Karpas-422 (cell line): ENCODE measurements around the gene CASZ1. TPM values are rescaled to one million over a fixed set of nuclear protein-coding genes. Genes with fewer than 3 reads are reported as not detected.

Experiments used
- DNase-seq: peaks from one replicate; pipeline ENCODE4 v3.0.0-alpha.2; 2015
- H2AFZ ChIP-seq: fragments of 200-600 bp; sonication (generic); 2 replicates; pipeline ENCODE4 v1.6.1; 2014; ENCODE audit warnings: antibody characterized with exemption, low read length, mixed read lengths
- H3K27ac ChIP-seq: fragments of 200-600 bp; sonication (generic); 2 replicates; pipeline ENCODE4 v1.5.1; 2014; ENCODE audit warnings: mild to moderate bottlenecking, low read length, moderate library complexity
- H3K27me3 ChIP-seq: fragments of 200-600 bp; sonication (generic); 2 replicates; pipeline ENCODE4 v1.6.1; 2014; ENCODE audit warnings: low read length, mixed read lengths
- H3K36me3 ChIP-seq: fragments of 200-600 bp; sonication (generic); 2 replicates; pipeline ENCODE4 v1.6.1; 2014; ENCODE audit warnings: low read length, mixed read lengths; ENCODE audit not compliant: insufficient read depth
- H3K4me1 ChIP-seq: fragments of 200-600 bp; sonication (generic); 2 replicates; pipeline ENCODE4 v1.6.1; 2014; ENCODE audit warnings: mild to moderate bottlenecking, low read length, mixed read lengths
- H3K4me2 ChIP-seq: fragments of 200-600 bp; sonication (generic); 2 replicates; pipeline ENCODE4 v1.6.1; 2014; ENCODE audit warnings: low read length, low read depth, mild to moderate bottlenecking; ENCODE audit not compliant: poor library complexity, severe bottlenecking
- H3K4me3 ChIP-seq: fragments of 200-600 bp; sonication (generic); 2 replicates; pipeline ENCODE4 v1.5.1; 2014; ENCODE audit warnings: mild to moderate bottlenecking, antibody characterized with exemption, low read length, mixed read lengths
- H3K79me2 ChIP-seq: fragments of 200-600 bp; sonication (generic); 2 replicates; pipeline ENCODE4 v1.6.1; 2014; ENCODE audit warnings: mild to moderate bottlenecking, low read length, mixed read lengths
- H3K9ac ChIP-seq: fragments of 200-600 bp; sonication (generic); 2 replicates; pipeline ENCODE4 v1.6.0; 2014; ENCODE audit warnings: low read length
- H3K9me2 ChIP-seq: fragments of 200-600 bp; sonication (generic), shearing (Covaris generic); replicated peaks from 2 replicates; pipeline ENCODE4 v1.6.0; 2014; ENCODE audit warnings: mild to moderate bottlenecking, low read length, moderate library complexity; ENCODE audit not compliant: insufficient read depth
- H3K9me3 ChIP-seq: fragments of 300-700, 200-600 bp; sonication (generic); 2 replicates; pipeline ENCODE4 v1.6.1; 2014; ENCODE audit warnings: low read length, mixed read lengths
- H4K20me1 ChIP-seq: fragments of 200-600 bp; sonication (generic); 2 replicates; pipeline ENCODE4 v1.6.1; 2014; ENCODE audit warnings: mild to moderate bottlenecking, antibody characterized with exemption, low read length, low read depth; ENCODE audit not compliant: insufficient read depth
- small RNA-seq: library from RNA; depleted of rRNA; stranded (forward); fragments of <200 nt; gene quantifications from one replicate; pipeline ENCODE3, GENCODE V24; 2014
- total RNA-seq: library from RNA; depleted of rRNA; stranded (reverse); fragments of >200 nt; shearing (Covaris generic); gene quantifications from 2 replicates; pipeline ENCODE4 v1.2.3, GENCODE V29; 2014; ENCODE audit warnings: low replicate concordance; rRNA removed

CASZ1 gene
- total RNA-seq, 1 experiment from 2014 or later = 1.3 TPM

GRCh38 chr1:10594595-10595223, 201.7 kb downstream of the CASZ1 start:
- Histone ChIP-seq H3K27ac (peak overlapping the region; percentile 64), H3K4me3 (peak overlapping the region; percentile 48; the same call in 1 of the 2 replicates), H3K4me2 (peak overlapping the region; percentile 61), H3K27me3 (no peaks in the 10 kb centered on the region), H3K9me3 (no peaks in the 10 kb centered on the region), H3K36me3 (no peaks in the 10 kb centered on the region), H3K9me2 (no peaks in the 10 kb centered on the region), H3K79me2 (peaks cover 31% of the 10 kb centered on the region), H3K4me1 (peaks cover 29% of the 10 kb centered on the region), H2AFZ (peak overlapping the region; percentile 38; the same call in 1 of the 2 replicates), H3K9ac (peak overlapping the region; percentile 58), H4K20me1 (no peaks in the 10 kb centered on the region)
- DNase-seq = peak; percentile 49

- peak overlapping the region; percentile 58 for H3K9ac ChIP-seq
- peak overlapping the region; percentile 61 for H3K4me2 ChIP-seq
- no peaks in the 10 kb centered on the region for H3K27me3 ChIP-seq
- H3K79me2 ChIP-seq = peaks cover 31% of the 10 kb centered on the region
- H2AFZ ChIP-seq = no peak overlapping the region
- H3K4me1 ChIP-seq = peaks cover 29% of the 10 kb centered on the region
- no peaks in the 10 kb centered on the region for H3K9me3 ChIP-seq
- no peaks in the 10 kb centered on the region for H4K20me1 ChIP-seq
- H3K9me2 ChIP-seq = no peaks in the 10 kb centered on the region
- DNase-seq = no peak
- no peaks in the 10 kb centered on the region for H3K36me3 ChIP-seq
- no peak overlapping the region for H3K4me3 ChIP-seq
- peak overlapping the region; percentile 64 for H3K27ac ChIP-seq
These were observed 202.7 kb downstream of the CASZ1 start for GRCh38 chr1:10593750-10594149.

GRCh38 chr1:10592373-10592772, 204.1 kb downstream of the CASZ1 start:
- Histone ChIP-seq H3K27ac (no peak overlapping the region), H3K9ac (no peak overlapping the region), H3K4me1 (peaks cover 29% of the 10 kb centered on the region), H3K27me3 (no peaks in the 10 kb centered on the region), H3K4me3 (no peak overlapping the region), H3K9me3 (no peaks in the 10 kb centered on the region), H3K36me3 (no peaks in the 10 kb centered on the region), H3K79me2 (peaks cover 31% of the 10 kb centered on the region), H4K20me1 (no peaks in the 10 kb centered on the region), H2AFZ (no peak overlapping the region), H3K9me2 (no peaks in the 10 kb centered on the region), H3K4me2 (no peak overlapping the region)
- DNase-seq = no peak

- H2AFZ ChIP-seq = no peak overlapping the region
- H3K79me2 ChIP-seq = peaks cover 32% of the 10 kb centered on the region
- no peaks in the 10 kb centered on the region for H4K20me1 ChIP-seq
- H3K9me3 ChIP-seq = no peaks in the 10 kb centered on the region
- no peak overlapping the region for H3K27ac ChIP-seq
- H3K4me2 ChIP-seq = no peak overlapping the region
- H3K36me3 ChIP-seq = no peaks in the 10 kb centered on the region
- no peak for DNase-seq
- no peaks in the 10 kb centered on the region for H3K9me2 ChIP-seq
- H3K4me3 ChIP-seq = no peak overlapping the region
- peaks cover 29% of the 10 kb centered on the region for H3K4me1 ChIP-seq
- no peak overlapping the region for H3K9ac ChIP-seq
- no peaks in the 10 kb centered on the region for H3K27me3 ChIP-seq
These were observed 205.4 kb downstream of the CASZ1 start for GRCh38 chr1:10591010-10591409.

- peaks cover 15% of the 10 kb centered on the region for H3K4me1 ChIP-seq
- no peak overlapping the region for H3K4me2 ChIP-seq
- H3K9ac ChIP-seq = no peak overlapping the region
- H4K20me1 ChIP-seq = no peaks in the 10 kb centered on the region
- no peak overlapping the region for H3K4me3 ChIP-seq
- no peak overlapping the region for H3K27ac ChIP-seq
- H3K27me3 ChIP-seq = no peaks in the 10 kb centered on the region
- no peak for DNase-seq
- no peaks in the 10 kb centered on the region for H3K9me3 ChIP-seq
- no peaks in the 10 kb centered on the region for H3K9me2 ChIP-seq
- no peak overlapping the region for H2AFZ ChIP-seq
- H3K79me2 ChIP-seq = peaks cover 27% of the 10 kb centered on the region
- H3K36me3 ChIP-seq = no peaks in the 10 kb centered on the region
These were observed 207.4 kb downstream of the CASZ1 start for GRCh38 chr1:10589074-10589473.

GRCh38 chr1:10588640-10589039, 207.8 kb downstream of the CASZ1 start:
- H4K20me1 ChIP-seq = no peaks in the 10 kb centered on the region
- H3K36me3 ChIP-seq = no peaks in the 10 kb centered on the region
- H2AFZ ChIP-seq = no peak overlapping the region
- no peaks in the 10 kb centered on the region for H3K27me3 ChIP-seq
- no peak for DNase-seq
- no peak overlapping the region for H3K27ac ChIP-seq
- peaks cover 22% of the 10 kb centered on the region for H3K79me2 ChIP-seq
- H3K9ac ChIP-seq = no peak overlapping the region
- no peak overlapping the region for H3K4me2 ChIP-seq
- no peak overlapping the region for H3K4me3 ChIP-seq
- no peaks in the 10 kb centered on the region for H3K9me2 ChIP-seq
- no peaks in the 10 kb centered on the region for H3K9me3 ChIP-seq
- H3K4me1 ChIP-seq = peaks cover 11% of the 10 kb centered on the region

Small RNAs within 50 kb of the gene (small RNA-seq; reads per million reads assigned to genes)
- gene RN7SL614P = not detected

Other genes starting within 250 kb of the CASZ1 start
- gene TARDBP, start 216.0 kb upstream of the CASZ1 start, total RNA-seq = 63.8 and 98.8 TPM in 2 replicates